ENCODE results near the gene PDE4D.

The PDE4D gene

GRCh38 chr5:59152701-59153245 lies 740.8 kb downstream of the PDE4D start:
- DNase-seq (ENCODE audit: insufficient read length, low spot score) (no peak), FAIRE-seq (no peak)
- TF ChIP-seq, protein P1, sequence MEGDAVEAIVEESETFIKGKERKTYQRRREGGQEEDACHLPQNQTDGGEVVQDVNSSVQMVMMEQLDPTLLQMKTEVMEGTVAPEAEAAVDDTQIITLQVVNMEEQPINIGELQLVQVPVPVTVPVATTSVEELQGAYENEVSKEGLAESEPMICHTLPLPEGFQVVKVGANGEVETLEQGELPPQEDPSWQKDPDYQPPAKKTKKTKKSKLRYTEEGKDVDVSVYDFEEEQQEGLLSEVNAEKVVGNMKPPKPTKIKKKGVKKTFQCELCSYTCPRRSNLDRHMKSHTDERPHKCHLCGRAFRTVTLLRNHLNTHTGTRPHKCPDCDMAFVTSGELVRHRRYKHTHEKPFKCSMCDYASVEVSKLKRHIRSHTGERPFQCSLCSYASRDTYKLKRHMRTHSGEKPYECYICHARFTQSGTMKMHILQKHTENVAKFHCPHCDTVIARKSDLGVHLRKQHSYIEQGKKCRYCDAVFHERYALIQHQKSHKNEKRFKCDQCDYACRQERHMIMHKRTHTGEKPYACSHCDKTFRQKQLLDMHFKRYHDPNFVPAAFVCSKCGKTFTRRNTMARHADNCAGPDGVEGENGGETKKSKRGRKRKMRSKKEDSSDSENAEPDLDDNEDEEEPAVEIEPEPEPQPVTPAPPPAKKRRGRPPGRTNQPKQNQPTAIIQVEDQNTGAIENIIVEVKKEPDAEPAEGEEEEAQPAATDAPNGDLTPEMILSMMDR (IDR thresholded peaks at IDR 0.05; ENCODE audit: insufficient read depth, missing control alignments): no peak

- TF ChIP-seq, protein P1 (IDR thresholded peaks at IDR 0.05; ENCODE audit: insufficient read depth, missing control alignments): no peak
- FAIRE-seq (no peak), DNase-seq (ENCODE audit: insufficient read length, low spot score) (no peak)
These were observed 742.2 kb downstream of the PDE4D start for GRCh38 chr5:59151162-59151889.

- TF ChIP-seq, protein P1 (IDR thresholded peaks at IDR 0.05; ENCODE audit: insufficient read depth, missing control alignments): no peak
- no peak for FAIRE-seq
- DNase-seq (ENCODE audit: insufficient read length, low spot score): no peak
These were observed 743.7 kb downstream of the PDE4D start for GRCh38 chr5:59149827-59150226.

- no peak for FAIRE-seq
- no peak for DNase-seq (ENCODE audit: insufficient read length, low spot score)
- TF ChIP-seq, protein P1 (IDR thresholded peaks at IDR 0.05; ENCODE audit: insufficient read depth, missing control alignments): no peak
These were observed 744.3 kb downstream of the PDE4D start for GRCh38 chr5:59149271-59149670.

DNA sequence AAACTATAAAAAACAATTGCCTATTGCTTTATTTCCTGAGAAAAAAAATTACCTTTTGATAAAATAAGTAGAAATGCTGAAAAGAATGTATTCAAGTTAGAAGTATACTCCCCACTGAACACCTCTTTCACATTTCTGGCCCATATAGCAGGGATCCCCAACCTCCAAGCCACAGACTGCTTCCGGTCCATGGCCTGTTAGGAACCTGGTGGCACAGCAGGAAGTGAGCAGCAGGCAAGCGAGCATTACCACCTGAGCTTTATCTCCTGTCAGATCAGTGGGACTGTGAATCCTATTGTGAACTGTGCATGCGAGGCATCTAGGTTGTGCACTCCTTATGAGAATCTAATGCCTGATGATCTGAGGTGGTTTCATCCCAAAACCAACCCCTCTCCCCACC lies 746.8 kb downstream of the PDE4D start:
- DNase-seq (ENCODE audit: insufficient read length, low spot score) (no peak), FAIRE-seq (no peak)
- TF ChIP-seq, protein P1 (IDR thresholded peaks at IDR 0.05; ENCODE audit: insufficient read depth, missing control alignments): no peak

DNA sequence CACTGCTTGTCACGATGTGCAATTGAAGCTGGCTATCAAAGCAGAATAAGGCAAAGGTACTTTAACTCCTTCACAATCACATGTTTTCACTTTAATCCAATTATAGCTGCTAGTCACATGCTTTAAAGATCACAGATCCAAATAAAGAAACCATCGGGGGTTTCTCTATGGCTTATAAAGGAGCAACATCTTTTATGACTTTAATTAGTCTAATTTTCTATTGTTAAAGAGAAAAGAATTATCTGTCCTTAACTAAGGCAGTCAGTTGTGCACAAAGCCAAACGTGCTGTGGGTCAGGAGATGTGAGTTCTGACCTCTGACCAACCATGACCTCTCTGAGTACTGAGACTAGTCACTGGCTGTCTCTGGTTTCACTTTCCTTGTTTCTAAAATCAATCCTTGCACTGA lies 749.6 kb downstream of the PDE4D start:
- FAIRE-seq (no peak), DNase-seq (ENCODE audit: insufficient read length, low spot score) (no peak)
- TF ChIP-seq, protein P1 (IDR thresholded peaks at IDR 0.05; ENCODE audit: insufficient read depth, missing control alignments): no peak

DNA sequence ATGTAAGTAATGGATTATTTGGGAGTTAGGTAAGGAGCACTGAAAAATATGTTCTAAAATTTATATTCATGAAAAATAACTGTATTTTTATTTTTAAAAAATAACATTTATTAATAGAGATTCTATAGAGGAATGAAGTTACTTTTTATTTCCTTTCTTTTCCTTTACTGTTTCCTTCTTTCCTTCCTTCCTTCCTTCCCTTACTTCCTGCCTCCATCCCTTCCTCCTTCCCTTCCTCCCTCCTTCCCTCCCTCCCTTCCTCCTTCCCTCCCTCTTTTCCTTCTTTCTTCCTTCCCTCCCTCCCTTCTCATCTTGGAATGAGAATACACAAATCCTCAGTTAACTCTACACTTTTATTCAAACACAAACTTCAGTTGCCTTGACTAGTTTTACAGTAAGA lies 750.6 kb downstream of the PDE4D start:
- FAIRE-seq: no peak
- no peak for DNase-seq (ENCODE audit: insufficient read length, low spot score)

More for the DNA sequence above, 750.6 kb downstream of the PDE4D start:
- TF ChIP-seq, protein P1 (IDR thresholded peaks at IDR 0.05; ENCODE audit: insufficient read depth, missing control alignments): no peak
